H1 (cell line): Measurements from ENCODE around the gene RGS16. TPM values are rescaled to one million over a fixed set of nuclear protein-coding genes. Genes with fewer than 3 reads are reported as not detected.

Experiments
- CTCF ChIA-PET: fragments of 300-600 bp; sonication (Branson Sonifier 250); formaldehyde crosslinking; loops from one replicate; lab custom pipeline; 2021; ENCODE audit not compliant: partially characterized antibody; lab: Charles Lee
- POLR2A ChIA-PET: fragments of 300-600 bp; sonication (Branson Sonifier 250); formaldehyde crosslinking; loops from one replicate; lab custom pipeline; 2021; ENCODE audit warnings: inconsistent platforms; ENCODE audit not compliant: partially characterized antibody; lab: Charles Lee
- DNase-seq, 2 experiments: peaks; one replicate each; pipeline versions ENCODE4 v3.0.0 to v3.0.0-alpha.2; 2010 to 2022; ENCODE audit warnings: low spot score in 2 of 2, low read depth in 1 of 2, mixed read lengths in 1 of 2
- FAIRE-seq: peaks from 2 replicates; lab custom pipeline; 2011; peaks lifted over from hg19 to GRCh38; lab: Jason Lieb, UNC
- H2AFZ ChIP-seq: 2 replicates; pipeline ENCODE4 v1.8.1; 2012; ENCODE audit warnings: low read length, inconsistent platforms
- H2AK5ac ChIP-seq: 2 replicates; pipeline ENCODE4 v1.6.1; 2013; ENCODE audit warnings: low read depth, low read length
- H2BK120ac ChIP-seq: replicated peaks from 2 replicates; pipeline ENCODE3; 2013; ENCODE audit warnings: low read depth, low read length, inconsistent platforms
- H2BK12ac ChIP-seq: 2 replicates; pipeline ENCODE4 v1.6.1; 2013; ENCODE audit warnings: low read depth, low read length
- H2BK15ac ChIP-seq: 2 replicates; pipeline ENCODE4 v1.6.1; 2013; ENCODE audit warnings: low read length
- H2BK20ac ChIP-seq: 2 replicates; pipeline ENCODE4 v1.6.1; 2013; ENCODE audit warnings: low read length
- H2BK5ac ChIP-seq: 2 replicates; pipeline ENCODE4 v1.6.1; 2013; ENCODE audit warnings: low read depth, low read length
- H3K14ac ChIP-seq: 2 replicates; pipeline ENCODE4 v1.6.1; 2013; ENCODE audit warnings: inconsistent platforms; ENCODE audit not compliant: insufficient read length
- H3K18ac ChIP-seq: 2 replicates; pipeline ENCODE4 v1.6.1; 2013; ENCODE audit warnings: low read length; ENCODE audit errors: extremely low read depth
- H3K23ac ChIP-seq: 2 replicates; pipeline ENCODE4 v1.6.1; 2013; ENCODE audit warnings: inconsistent platforms; ENCODE audit not compliant: insufficient read length
- H3K23me2 ChIP-seq: 2 replicates; pipeline ENCODE4 v1.6.1; 2013; ENCODE audit warnings: low read depth, low read length
- H3K27ac ChIP-seq: 2 replicates; pipeline ENCODE4 v1.6.1; 2011; ENCODE audit warnings: low read depth, low read length, inconsistent platforms
- H3K27me3 ChIP-seq, 4 experiments: replicated peaks in 1 of 4; 1 replicate in 1 of 4; 2 replicates in 3 of 4; pipeline versions ENCODE4 v1.6.1 to v1.8.1; 2011 to 2013; ENCODE audit warnings: low read length in 3 of 4, mild to moderate bottlenecking in 3 of 4, inconsistent platforms in 2 of 4, mixed read lengths in 2 of 4, moderate library complexity in 1 of 4; ENCODE audit not compliant: control insufficient read depth in 3 of 4, insufficient read depth in 3 of 4; ENCODE audit errors: extremely low read depth in 1 of 4
- H3K36me3 ChIP-seq, 4 experiments: 2 replicates each; pipeline versions ENCODE4 v1.6.1 to v1.8.1; 2011 to 2013; ENCODE audit warnings: mild to moderate bottlenecking in 4 of 4, low read length in 3 of 4, moderate library complexity in 2 of 4, control low read depth in 1 of 4, inconsistent platforms in 1 of 4; ENCODE audit not compliant: insufficient read depth in 4 of 4, control insufficient read depth in 2 of 4
- H3K4ac ChIP-seq: replicated peaks from 2 replicates; pipeline ENCODE3; 2013; ENCODE audit warnings: low read length, low read depth, mixed read lengths, inconsistent platforms; ENCODE audit not compliant: insufficient read length
- H3K4me1 ChIP-seq, 4 experiments: replicated peaks in 1 of 4; 1 replicate in 1 of 4; 2 replicates in 3 of 4; pipeline versions ENCODE4 v1.6.1 to v1.8.1; 2011 to 2013; ENCODE audit warnings: low read length in 3 of 4, inconsistent platforms in 2 of 4, mixed read lengths in 1 of 4; ENCODE audit not compliant: insufficient read depth in 4 of 4, control insufficient read depth in 3 of 4
- H3K4me2 ChIP-seq, 2 experiments: 2 replicates each; pipeline versions ENCODE4 v1.6.1 to v1.8.1; 2011 to 2013; ENCODE audit warnings: low read depth in 2 of 2, low read length in 2 of 2, control low read depth in 1 of 2, inconsistent platforms in 1 of 2, mild to moderate bottlenecking in 1 of 2; ENCODE audit not compliant: insufficient read depth in 1 of 2
- H3K4me3 ChIP-seq, 4 experiments: fragments of 200-600, 300-600 bp in 1 of 4; sonication (generic), shearing (Covaris generic), sonication (Bioruptor Twin) in 1 of 4; 2 replicates each; pipeline versions ENCODE4 v1.5.1 to v1.8.1; 2011 to 2016; ENCODE audit warnings: low read length in 4 of 4, low read depth in 3 of 4, control low read depth in 2 of 4, inconsistent platforms in 2 of 4, mild to moderate bottlenecking in 2 of 4, mixed read lengths in 1 of 4, moderate library complexity in 1 of 4; ENCODE audit not compliant: insufficient read depth in 2 of 4; ENCODE audit errors: extremely low read depth in 1 of 4
- H3K56ac ChIP-seq: replicated peaks from 2 replicates; pipeline ENCODE3; 2013; ENCODE audit warnings: low read depth, mild to moderate bottlenecking, mixed read lengths, low read length, inconsistent platforms; ENCODE audit not compliant: insufficient read length
- H3K79me1 ChIP-seq: 2 replicates; pipeline ENCODE4 v1.6.1; 2013; ENCODE audit warnings: low read depth, low read length, control low read depth
- H3K79me2 ChIP-seq, 2 experiments: 2 replicates each; pipeline versions ENCODE4 v1.6.1 to v1.8.1; 2012 to 2013; ENCODE audit warnings: low read length in 2 of 2, mild to moderate bottlenecking in 2 of 2, inconsistent platforms in 1 of 2; ENCODE audit not compliant: insufficient read depth in 2 of 2, control insufficient read depth in 1 of 2
- H3K9ac ChIP-seq, 4 experiments: replicated peaks in 1 of 4; 1 replicate in 1 of 4; 2 replicates in 3 of 4; pipeline versions ENCODE4 v1.6.1 to v1.8.1; 2011 to 2013; ENCODE audit warnings: low read depth in 3 of 4, low read length in 3 of 4, control low read depth in 2 of 4, mild to moderate bottlenecking in 2 of 4, moderate library complexity in 2 of 4, inconsistent platforms in 1 of 4; ENCODE audit errors: extremely low read depth in 1 of 4
- H3K9me3 ChIP-seq, 2 experiments: 2 replicates each; pipeline versions ENCODE4 v1.6.1 to v1.8.1; 2012 to 2013; ENCODE audit warnings: mild to moderate bottlenecking in 2 of 2, moderate library complexity in 2 of 2, control low read depth in 1 of 2, inconsistent platforms in 1 of 2, low read depth in 1 of 2, low read length in 1 of 2, mixed read lengths in 1 of 2; ENCODE audit not compliant: insufficient read depth in 2 of 2
- H4K20me1 ChIP-seq, 2 experiments: replicated peaks in 1 of 2; 2 replicates each; pipeline versions ENCODE3 to v1.8.1; 2011 to 2013; ENCODE audit warnings: inconsistent platforms in 2 of 2, low read length in 2 of 2, mild to moderate bottlenecking in 1 of 2; ENCODE audit not compliant: insufficient read depth in 2 of 2, control insufficient read depth in 1 of 2
- H4K5ac ChIP-seq: 2 replicates; pipeline ENCODE4 v1.6.1; 2013; ENCODE audit warnings: low read length, low read depth, mixed read lengths, inconsistent platforms; ENCODE audit not compliant: insufficient read length
- H4K8ac ChIP-seq: 2 replicates; pipeline ENCODE4 v1.8.0; 2013; ENCODE audit warnings: mild to moderate bottlenecking, moderate library complexity, low read length, inconsistent platforms; ENCODE audit not compliant: insufficient read depth; ENCODE audit errors: extremely low read depth
- H4K91ac ChIP-seq: replicated peaks from 2 replicates; pipeline ENCODE3; 2013; ENCODE audit warnings: low read length, mixed read lengths, inconsistent platforms; ENCODE audit not compliant: insufficient read length
- RFX5 ChIP-seq: IDR thresholded peaks from 2 replicates; pipeline ENCODE4 v1.6.1; 2011; ENCODE audit warnings: low read depth, low read length, improper control_type of control experiment, borderline replicate concordance
- WGBS, 2 experiments: shearing (Covaris generic) in 1 of 2; methylation state at CpG; one replicate each; pipeline versions ENCODE4 v1.1.6 to v1.1.7; 2013 to 2015; ENCODE audit warnings: low lambda C conversion rate in 2 of 2, mixed read lengths in 2 of 2, inconsistent platforms in 1 of 2, low coverage in 1 of 2, missing lambda C conversion rate in 1 of 2; ENCODE audit not compliant: insufficient replicate concordance in 2 of 2, insufficient coverage in 1 of 2, insufficient read length in 1 of 2; ENCODE audit errors: extremely low coverage in 1 of 2, missing lambda C conversion rate in 1 of 2; 5-methylcytosine and 5-hydroxymethylcytosine counted together
- polyA plus RNA-seq, 7 experiments: library from polyadenylated mRNA; depleted of rRNA in 3 of 7; stranded (reverse) in 5 of 7; unstranded in 2 of 7; fragments of >200 nt in 5 of 7; fragments of 200-250 nt in 2 of 7; gene quantifications; 1 replicate in 5 of 7; 2 replicates in 1 of 7; 4 replicates in 1 of 7; pipeline versions ENCODE4 v1.2.1 to v1.2.3, GENCODE V29; 2011 to 2013; ENCODE audit warnings: missing spikeins in 2 of 7, mixed read lengths in 2 of 7
- total RNA-seq: library from RNA; stranded (reverse); fragmentation: NEBNext Ultra II Directional; extraction: Animal tissue kit (Norgen Biotek cat#: 25700); gene quantifications from 2 replicates; pipeline ENCODE4 v1.2.1, GENCODE V29; 2021

RGS16 gene
- total and polyA plus RNA-seq, 2 of the 8 experiments (the other 6 are each of a cell fraction or from before 2014, with no cell fraction given) = 5.7 to 9.8 TPM

DNA sequence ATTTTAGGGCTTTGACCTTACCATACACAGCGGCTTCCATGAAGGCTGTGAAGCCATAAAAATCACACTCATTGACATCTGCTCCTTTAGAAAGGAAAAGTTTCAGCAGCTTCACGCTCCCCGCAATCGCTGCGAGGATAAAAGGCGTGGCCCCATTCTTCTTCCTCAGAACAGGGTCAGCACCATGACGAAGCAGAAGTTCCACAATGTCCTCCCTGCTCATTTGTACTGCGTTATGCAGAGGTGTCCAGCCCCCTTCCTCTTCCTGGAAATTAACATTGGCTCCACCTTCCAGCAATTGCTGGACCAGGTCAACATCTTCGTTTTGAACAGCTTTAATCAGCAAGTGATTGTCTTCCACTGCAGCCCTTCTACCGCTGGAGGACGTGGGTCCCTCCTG is 17.8 kb downstream of the RGS16 start:
- 87% methylated on average over 11 of the region's 11 CpGs; no CpG with 5 or more reads in 1 of the 2 experiments for WGBS, 2 experiments
- H3K36me3 ChIP-seq = no peaks in the 10 kb centered on the region
- CTCF ChIA-PET = interaction anchor here (0.6 to 37.1 kb wide), 3 partner anchors 9 to 205 kb away, joined by 6 to 1131 read pairs (median 44); partner anchors contain the start of gene NPL

More for the DNA sequence above, 17.8 kb downstream of the RGS16 start:
- DNase-seq (no peak), FAIRE-seq (no peak)
- no peaks in the 10 kb centered on the region for H3K9me3 ChIP-seq
- H4K91ac ChIP-seq = no peak overlapping the region
- H3K23me2 ChIP-seq = no peaks in the 10 kb centered on the region
- no peak overlapping the region for H2BK12ac ChIP-seq
- no peak overlapping the region for H4K8ac ChIP-seq
- no peak overlapping the region for H4K5ac ChIP-seq
- no peak overlapping the region for H3K23ac ChIP-seq
- H3K4me3 ChIP-seq = no peak overlapping the region
- POLR2A ChIA-PET = no interaction called here
- no peak overlapping the region for H3K4me2 ChIP-seq
- TF ChIP-seq RFX5 = no peak
- no peak overlapping the region for H2AFZ ChIP-seq
- H3K4ac ChIP-seq = no peak overlapping the region
- H3K56ac ChIP-seq = no peak overlapping the region
- no peak overlapping the region for H2BK20ac ChIP-seq
- H3K27me3 ChIP-seq = no peaks in the 10 kb centered on the region
- H2BK120ac ChIP-seq = no peak overlapping the region
- no peaks in the 10 kb centered on the region for H3K79me2 ChIP-seq
- no peak overlapping the region for H3K9ac ChIP-seq
- no peak overlapping the region for H2BK5ac ChIP-seq
- H3K27ac ChIP-seq = no peak overlapping the region
- H3K4me1 ChIP-seq = peaks cover 0 to 12% (median 2%) of the 10 kb centered on the region in 4 experiments; a peak in 4 of 7 replicates
- no peaks in the 10 kb centered on the region for H4K20me1 ChIP-seq
- no peak overlapping the region for H3K14ac ChIP-seq
- no peaks in the 10 kb centered on the region for H3K79me1 ChIP-seq
- no peak overlapping the region for H2AK5ac ChIP-seq
- H2BK15ac ChIP-seq = no peak overlapping the region
- no peak overlapping the region for H3K18ac ChIP-seq
